Sciatic nerve (tissue), 2 donors: Measurements from ENCODE around the gene RNF207. TPM values are rescaled to one million over a fixed set of nuclear protein-coding genes. Genes with fewer than 3 reads are reported as not detected.

Experiments
- ATAC-seq: fragments of 200-7000 bp; cut with Tn5 transposase; one replicate; pipeline ENCODE4 v1.9.1; 2020; ENCODE audit warnings: mild to moderate bottlenecking, moderate library complexity
- DNase-seq: peaks from one replicate; pipeline ENCODE4 v3.0.0-alpha.2; 2020; ENCODE audit warnings: low spot score
- intact Hi-C: fragments of 100-400 bp; cut with DNase I; formaldehyde crosslinking; loops from one replicate; pipeline ENCODE4 v1.14.2; 2022
- total RNA-seq: library from RNA; stranded (reverse); fragmentation: NEBNext Ultra II Directional; extraction: Animal tissue kit (Norgen Biotek cat#: 25700); gene quantifications from one replicate; pipeline ENCODE4 v1.2.1, GENCODE V29; 2021
- donor health status: DM: no; HTN: no; CAD: no.
- donor health status: DM: no; HTN: no; CAD: no.

RNF207 gene
- total RNA-seq, 1 donor from 2014 or later: 26.9 TPM

DNA sequence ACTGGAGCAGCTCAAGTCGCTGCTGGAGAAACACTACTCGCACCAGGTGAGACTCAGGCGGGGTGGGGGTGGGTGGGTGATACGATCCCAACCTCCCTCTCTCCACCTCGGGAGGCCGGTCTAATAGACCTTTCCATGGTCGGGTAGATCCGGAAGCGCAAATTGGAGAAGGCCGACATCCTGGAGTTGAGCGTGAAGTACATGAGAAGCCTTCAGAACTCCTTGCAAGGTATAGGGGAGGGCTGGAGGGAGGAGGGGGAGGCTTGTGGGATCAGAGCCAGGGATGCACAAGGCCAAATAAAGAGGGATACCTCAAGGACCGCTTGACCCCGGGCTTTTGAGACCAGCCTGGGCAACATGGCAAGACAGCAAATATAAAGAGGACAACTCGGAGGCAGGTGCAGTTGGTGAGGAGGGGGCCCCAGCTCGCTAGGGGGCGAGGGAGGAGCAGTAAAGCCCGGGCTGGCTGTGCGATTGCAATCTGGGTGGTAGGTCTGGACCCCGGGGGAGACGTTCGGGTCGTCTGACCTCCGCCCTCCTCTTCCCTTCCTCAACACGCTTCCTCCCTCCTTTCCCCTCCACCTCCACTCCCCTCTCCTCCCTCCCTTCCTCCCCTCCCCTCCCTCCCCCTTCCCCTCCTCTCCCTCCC, 38.6 kb downstream of the RNF207 start:
- DNase-seq (no peak), ATAC-seq (no peak)
- intact Hi-C loops: loop anchor here (5.0 to 10.0 kb wide), 4 partner anchors 93 to 192 kb away; no protein-coding TSS in a partner anchor

DNA sequence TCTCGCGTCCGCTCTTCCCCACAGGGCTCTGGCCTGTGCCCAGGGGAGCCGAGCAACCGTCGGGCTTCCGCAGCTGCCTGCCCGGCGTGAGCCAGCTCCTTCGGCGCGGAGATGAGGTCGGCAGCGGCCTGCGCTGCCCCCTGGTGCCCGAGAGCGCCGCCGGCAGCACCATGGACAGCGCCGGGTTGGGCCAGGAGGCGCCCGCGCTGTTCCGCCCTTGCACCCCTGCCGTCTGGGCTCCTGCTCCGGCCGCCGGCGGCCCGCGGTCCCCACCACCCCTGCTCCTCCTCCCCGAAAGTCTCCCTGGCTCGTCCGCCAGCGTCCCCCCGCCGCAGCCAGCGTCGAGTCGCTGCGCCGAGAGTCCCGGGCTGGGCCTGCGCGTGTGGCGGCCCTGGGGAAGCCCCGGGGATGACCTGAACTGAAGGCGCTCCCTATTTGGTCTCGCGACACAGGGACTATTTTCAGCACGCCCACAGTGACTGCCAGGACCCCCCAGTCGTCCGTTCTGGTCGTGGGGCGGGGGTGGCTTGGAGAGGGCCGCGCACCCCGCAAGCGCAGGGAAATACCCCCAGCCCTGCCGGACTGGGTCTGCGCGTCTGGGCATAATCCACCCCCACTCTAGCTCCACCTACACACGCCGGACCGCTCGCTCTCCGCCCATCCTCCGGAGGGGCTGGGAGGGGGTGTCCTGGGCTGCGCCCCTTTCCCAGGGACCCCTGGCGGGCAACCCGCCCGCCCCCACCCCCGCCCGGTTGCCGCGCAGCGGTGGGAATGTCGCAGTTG, 39.4 kb downstream of the RNF207 start:
- ATAC-seq (peak; percentile 66), DNase-seq (peak; percentile 87)
- intact Hi-C loops: loop anchor here (5.0 to 10.0 kb wide), 4 partner anchors 92 to 193 kb away; no protein-coding TSS in a partner anchor

DNA sequence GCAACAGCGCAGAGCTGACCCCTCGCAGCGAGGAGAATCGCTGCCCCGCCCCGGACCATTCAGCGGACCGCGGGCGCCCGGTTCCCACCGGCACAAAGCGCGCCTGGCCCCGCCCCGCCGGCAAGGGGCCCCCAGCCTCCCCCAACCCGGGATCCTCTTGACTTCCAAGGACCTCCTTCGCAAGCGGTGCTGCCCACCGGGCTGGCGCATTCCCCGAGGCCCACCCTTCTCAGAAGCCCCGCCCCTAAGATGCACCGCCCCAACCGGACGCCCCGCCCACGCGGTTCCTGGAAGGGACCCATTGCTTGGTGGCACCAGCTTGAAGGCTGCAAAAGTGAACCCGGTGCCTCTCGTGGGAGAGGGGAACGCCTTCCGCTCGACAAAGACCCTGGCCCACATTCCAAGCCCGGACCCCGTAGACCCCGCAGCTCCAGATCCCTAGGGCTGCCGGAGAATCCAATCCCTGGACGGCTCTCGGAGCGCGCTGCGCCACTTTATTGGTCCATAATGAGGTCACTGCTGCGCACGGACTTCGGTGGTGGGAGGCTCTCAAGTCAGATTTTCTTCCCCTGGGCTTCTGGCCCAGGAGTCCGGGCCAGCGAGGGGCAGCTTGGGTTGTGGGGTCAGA, 40.1 kb downstream of the RNF207 start:
- no peak for DNase-seq
- ATAC-seq: no peak
- intact Hi-C loops: loop anchor here (5.0 to 10.0 kb wide), 4 partner anchors 91 to 194 kb away; no protein-coding TSS in a partner anchor

DNA sequence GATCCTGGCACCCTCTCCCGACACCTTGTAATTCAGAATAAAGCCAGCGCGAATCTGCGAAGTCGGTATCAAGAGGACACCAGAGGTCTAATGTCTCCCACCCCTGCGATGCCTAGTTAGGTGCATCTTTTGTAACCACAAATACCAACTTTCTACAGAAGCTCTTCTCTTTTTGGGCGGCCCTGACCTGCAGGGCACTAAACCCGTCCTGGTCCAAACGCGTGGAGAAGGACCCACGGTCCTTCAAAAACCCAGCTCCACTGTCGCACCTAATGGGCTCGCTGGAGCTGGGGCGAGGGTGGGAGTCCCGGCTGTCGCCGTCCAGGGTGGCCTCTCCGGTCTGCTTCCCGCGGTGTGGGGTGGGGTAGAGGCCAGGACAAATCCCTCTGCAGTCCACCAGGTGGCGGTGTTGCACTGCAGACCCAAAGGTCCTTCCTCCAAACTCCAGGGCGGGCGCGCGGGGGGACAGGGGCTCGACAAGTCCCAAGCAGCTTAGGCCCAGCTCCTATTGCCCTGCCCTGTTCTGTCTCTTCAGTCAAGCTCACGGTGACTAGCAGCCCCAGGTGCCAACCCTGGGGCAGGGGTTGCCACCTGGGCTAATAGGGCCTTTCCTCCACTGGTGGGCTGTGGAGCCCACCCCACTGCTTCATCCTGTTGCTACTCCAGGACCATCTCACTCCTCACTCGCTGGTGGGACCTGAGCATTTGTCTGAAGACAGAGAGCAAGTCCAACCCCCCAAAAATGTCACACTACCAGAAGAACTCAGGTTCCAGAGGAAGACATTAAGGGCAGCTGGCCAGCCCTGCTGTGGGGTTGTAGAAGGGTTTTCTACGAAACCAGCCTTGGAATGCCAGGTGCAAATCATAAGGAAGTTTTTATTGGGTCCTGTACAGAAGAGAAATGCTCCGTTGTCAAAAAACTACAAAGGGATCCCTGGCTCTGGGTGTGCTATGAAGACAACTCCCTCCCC, 40.9 kb downstream of the RNF207 start:
- peak; percentile 92 for DNase-seq
- ATAC-seq: peak; percentile 81
- intact Hi-C loops: loop anchor here (5.0 to 10.0 kb wide), 4 partner anchors 91 to 194 kb away; no protein-coding TSS in a partner anchor

DNA sequence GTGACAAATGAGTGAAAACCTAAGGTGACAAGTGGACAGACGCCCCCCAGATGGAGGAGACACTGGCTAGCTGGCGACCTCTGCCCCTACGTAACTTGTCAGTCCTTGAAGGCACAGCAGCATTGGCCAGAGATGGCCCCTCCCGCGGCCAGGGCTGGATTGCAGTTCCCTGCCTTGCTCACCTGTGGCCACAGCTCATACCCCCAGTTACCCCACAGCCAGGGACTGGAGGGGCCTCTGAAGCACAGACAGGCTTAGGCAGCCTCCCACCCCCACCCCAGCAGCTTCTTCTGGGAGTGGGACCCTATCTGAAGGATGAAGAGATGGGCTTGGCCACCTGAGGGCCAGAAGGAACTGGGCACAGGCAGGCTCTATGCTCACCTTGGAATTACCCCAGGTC, 41.7 kb downstream of the RNF207 start:
- intact Hi-C loops: loop anchor here (5.0 to 10.0 kb wide), 4 partner anchors 90 to 195 kb away; no protein-coding TSS in a partner anchor
- ATAC-seq (no peak), DNase-seq (no peak)

DNA sequence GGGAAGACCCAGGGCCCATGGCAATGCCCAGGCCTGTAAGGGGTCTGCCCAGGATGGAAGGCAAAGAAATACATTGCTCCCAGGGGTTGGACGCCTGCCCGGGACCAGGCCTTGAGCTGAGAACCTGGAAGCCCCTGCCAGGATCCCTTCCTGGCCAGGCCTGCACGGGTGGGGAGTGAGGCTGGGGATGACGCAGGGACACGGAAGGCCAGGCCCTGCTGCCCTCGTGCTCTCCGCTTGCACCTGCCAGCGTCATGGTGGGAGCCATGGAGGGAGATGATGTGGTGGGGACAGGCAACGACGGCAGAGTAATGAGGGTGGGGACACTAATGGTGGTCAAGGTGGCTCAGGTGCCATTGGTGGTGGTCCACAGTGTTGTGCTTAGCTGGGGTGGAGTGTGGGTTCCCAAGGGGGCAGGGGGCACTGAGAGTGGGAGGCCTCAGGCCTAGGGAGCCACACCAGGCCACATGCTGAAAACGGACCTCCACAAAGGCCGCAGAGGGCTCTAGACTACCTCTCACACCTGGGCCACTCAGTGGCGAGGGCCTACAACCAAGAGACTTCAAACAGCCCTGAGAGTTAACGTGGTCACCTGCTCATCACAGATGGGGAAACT, 42.4 kb downstream of the RNF207 start:
- ATAC-seq: no peak
- intact Hi-C loops: loop anchor here (5.0 to 10.0 kb wide), 4 partner anchors 89 to 196 kb away; no protein-coding TSS in a partner anchor
- no peak for DNase-seq

DNA sequence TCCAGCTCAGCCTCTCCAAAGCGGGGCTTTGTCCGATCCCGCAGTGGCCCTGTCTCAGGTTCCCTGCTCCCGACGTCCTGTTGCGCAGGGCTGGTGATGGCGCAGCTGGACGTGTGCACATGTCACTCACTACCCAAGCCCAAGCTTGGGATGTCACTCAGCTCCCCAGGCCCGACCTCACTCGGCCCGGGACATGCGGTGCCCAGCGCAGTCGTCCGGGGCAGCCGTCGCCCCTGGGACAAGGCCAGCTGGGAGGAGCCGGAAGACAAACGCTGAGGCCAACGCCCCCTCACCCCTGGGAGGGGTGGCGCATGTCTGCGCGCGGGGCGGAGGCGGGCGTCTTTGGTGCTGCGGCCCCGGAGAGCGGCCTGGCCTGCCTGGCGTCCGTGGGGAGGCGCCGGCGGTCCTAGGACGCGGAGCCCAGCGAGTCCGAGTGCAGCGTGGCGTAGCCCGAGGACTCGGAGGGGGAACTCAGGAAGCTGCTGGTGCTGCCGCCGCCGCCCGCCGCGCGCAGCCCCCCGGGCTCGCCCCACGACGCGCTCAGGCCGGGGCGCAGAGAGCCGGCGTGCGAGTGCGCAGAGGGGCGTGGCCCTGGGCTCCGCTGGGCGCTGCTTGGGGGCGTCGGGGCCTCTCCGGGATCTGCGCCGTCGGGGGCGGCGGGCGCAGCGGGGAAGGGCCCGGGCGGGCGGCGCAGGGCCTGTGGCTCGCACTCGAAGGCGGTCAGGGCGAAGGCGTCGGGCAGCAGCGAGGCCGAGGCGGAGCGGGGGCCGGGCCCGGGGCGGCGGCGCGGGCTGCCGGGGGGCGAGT, 43.2 kb downstream of the RNF207 start:
- intact Hi-C loops: loop anchor here (5.0 to 10.0 kb wide), 4 partner anchors 88 to 197 kb away; no protein-coding TSS in a partner anchor
- ATAC-seq: peak; percentile 7
- no peak for DNase-seq

DNA sequence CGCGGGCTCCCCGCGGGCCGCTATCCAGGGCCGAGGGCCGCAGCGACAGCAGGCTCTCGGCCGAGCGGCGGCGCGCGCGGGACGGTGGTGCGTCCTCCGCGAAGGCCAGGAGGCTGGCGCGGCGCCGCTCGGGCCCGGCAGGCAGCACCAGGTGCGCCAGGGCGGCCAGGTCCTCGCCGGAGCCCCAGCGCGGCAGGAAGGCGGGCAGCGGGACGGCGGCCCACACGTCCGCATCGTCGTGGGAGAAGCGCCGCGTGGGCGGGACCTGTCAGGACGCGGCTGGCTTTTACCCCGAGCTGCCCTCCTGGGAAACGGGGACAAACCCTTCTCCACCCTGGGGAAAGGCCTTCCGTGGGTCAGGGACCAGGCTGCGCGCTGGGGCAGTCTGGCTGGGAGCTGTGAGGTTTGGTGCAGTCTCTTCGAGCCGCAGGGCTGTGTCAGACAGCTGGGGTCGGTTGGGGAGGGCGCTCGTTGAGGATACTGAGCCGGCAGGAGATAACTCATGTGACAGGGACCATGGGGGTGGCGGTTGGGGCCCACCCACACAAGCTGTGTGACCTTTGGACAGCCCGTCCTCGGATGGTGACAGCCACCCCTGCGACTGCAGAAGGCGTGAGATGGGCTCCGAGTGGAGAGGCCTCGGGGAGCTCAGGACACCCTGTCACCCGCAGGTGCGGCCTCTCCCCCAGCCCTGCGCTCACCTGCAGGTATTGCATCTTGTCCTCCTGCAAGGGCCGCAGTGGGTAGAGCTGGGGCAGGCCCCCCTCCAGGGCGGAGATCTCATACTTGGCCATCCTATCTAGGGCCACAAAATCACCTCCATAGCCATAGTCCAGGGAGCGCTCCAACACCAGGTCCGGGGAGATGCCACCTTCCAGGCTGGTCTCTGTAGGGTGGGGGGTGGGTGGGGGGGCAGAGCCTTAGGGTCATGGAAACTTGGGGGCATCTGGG, 44.1 kb downstream of the RNF207 start:
- intact Hi-C loops: loop anchor here (5.0 to 10.0 kb wide), 4 partner anchors 87 to 198 kb away; no protein-coding TSS in a partner anchor
- no peak for DNase-seq
- no peak for ATAC-seq

DNA sequence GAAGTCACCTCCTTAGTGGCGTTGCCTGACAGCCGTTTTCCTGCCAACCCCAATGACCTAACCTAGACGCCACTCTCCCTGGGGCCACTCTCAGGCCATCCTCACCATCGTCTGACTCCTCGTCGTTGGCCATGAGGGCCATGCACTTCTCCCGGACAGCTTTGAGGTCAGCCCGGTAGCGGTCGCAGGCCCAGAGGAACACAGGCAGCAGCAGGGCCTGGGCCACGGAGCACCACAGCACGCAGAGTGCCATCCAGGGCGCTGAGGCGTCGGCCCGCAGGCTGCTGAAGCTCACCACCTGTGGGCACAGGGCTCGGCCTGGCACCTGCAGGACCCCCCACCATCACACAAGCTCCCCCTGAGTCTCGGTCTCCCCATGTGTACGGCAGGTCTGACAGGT, 45.3 kb downstream of the RNF207 start:
- DNase-seq (no peak), ATAC-seq (no peak)
- intact Hi-C loops: no loop called here

DNA sequence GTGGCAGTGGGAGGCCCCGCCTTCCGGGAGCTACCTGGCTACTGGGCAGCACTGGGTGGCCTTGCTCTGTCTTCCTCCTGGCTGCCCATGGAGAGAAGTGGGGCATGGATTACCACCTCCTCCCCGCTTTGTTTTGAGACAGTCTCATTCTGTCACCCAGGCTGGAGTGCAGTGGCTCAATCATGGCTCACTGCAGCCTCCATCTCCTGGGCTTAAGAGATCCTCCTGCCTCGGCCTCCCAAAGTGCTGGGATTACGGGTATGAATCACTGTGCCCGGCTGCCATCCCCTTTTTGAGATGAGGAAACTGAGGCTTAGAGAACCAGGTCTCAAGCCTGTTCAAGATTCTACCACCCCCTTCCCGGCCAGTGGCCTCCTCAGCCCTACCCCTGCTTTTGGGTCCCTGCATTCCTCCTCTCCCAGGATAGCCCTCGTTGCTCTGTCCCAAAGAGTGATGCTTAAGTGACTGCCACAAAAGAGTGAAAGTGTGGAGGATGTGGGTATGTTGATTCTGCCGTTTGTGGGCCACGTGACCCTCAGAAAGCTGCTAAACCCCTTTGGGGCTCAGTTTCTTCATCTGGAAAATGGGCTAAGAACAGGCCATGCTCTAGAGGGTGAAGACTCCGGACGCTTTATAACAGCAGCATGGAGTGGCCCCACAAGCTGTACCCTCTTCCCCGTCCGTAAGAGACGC, 45.9 kb downstream of the RNF207 start:
- DNase-seq (no peak), ATAC-seq (no peak)
- intact Hi-C loops: no loop called here

DNA sequence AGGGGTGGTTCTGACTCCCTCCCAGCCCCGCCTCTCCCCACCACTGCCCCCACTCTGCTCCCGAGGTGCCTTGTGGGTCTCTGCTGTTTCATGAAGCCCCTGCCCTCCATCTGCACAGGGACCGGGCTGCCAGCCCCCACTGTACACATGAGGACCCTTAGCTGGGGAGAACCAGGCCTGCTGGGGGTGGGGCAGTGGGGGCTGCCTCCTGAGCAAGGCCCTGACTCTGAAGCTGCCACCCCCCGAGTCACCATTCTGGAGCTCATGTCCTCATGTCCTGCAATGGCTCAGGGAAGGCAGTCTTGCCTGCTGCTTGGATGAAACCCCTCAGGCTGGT, 46.4 kb downstream of the RNF207 start:
- ATAC-seq: no peak
- intact Hi-C loops: no loop called here
- no peak for DNase-seq

DNA sequence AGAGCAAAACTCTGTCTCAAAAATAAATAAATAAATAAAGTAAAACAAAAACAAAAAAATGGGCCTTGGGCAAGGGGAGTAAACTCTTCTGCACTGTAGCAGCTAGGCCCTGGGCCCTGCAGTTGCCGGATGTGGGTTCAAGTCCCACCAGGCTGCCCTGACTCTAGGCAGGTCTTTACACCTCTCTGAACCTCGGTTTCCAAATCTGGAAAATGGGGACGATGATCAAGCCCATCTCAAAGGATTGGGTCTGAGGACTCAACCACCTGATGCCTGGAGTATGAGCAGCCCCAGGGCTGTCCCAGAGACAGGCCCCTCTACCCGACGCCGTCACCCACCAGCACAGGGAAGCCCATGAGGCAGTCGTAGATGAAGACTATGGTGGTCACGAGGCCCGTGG, 47.5 kb downstream of the RNF207 start:
- intact Hi-C loops: no loop called here
- no peak for ATAC-seq
- no peak for DNase-seq

DNA sequence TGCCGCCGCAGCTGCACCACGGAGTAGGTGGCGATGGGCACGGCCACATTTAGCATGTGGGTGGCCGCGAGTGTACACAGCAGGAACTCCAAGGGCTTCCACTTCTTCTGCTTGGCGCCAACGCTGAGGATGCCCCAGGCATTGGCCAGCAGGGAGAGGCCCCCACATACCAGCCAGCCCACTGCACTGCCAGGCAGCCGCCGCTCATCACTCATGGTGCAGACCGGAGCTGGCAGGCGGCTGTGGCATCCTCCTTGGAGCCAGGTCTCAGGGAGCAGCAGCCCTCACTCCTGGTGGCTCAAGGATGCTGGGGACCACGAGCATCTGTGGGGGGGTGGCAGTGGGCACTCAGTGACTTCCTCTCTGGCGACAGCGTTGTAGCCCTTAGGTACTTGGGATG, 48.8 kb downstream of the RNF207 start:
- intact Hi-C loops: no loop called here
- no peak for ATAC-seq
- no peak for DNase-seq

DNA sequence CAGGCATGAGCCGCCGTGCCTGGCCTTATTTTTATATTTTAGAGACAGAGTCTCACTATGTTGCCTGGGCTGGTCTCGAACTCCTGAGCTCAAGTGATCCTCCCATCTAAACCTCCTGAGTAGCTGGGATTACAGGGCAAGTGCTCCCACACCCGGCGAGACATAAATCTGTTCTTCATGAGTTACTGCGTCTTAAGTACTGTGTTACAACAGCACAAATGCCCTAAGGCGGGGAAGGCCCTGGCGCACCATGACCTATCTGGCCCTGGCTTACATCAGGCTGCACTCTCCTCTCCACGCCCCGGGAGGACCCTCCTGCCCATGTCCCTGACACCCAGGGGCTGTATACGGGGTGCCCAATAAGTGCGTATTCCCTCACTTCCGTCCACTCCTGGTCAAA, 50.7 kb downstream of the RNF207 start:
- intact Hi-C loops: no loop called here
- DNase-seq: no peak
- ATAC-seq: no peak

DNA sequence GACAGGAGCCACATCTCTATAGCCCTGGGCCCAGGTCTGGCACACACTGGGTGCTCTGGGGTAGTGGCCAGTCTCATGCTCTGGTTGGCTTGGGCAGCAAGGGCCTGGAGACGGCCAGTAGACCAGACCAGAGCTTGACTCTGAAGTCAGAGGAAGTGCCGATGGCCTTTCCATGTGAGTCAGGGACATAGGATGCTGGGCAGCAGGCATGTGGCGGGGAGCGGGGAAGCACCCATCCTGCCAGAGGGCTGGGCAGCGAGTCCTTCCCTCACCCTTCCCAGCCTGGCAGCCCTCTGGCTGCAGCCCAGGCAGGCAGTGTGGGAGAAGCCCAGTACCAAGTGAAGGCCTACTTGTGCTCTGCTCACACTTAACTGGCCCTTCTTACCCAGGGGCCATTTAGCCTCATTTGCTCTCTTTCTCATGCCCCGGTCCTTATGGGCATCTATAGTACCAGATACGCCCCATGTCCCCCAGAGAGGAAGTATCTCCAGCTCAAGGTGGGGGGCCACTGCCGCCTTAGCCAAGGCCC, 51.7 kb downstream of the RNF207 start:
- DNase-seq: no peak
- intact Hi-C loops: no loop called here
- no peak for ATAC-seq

DNA sequence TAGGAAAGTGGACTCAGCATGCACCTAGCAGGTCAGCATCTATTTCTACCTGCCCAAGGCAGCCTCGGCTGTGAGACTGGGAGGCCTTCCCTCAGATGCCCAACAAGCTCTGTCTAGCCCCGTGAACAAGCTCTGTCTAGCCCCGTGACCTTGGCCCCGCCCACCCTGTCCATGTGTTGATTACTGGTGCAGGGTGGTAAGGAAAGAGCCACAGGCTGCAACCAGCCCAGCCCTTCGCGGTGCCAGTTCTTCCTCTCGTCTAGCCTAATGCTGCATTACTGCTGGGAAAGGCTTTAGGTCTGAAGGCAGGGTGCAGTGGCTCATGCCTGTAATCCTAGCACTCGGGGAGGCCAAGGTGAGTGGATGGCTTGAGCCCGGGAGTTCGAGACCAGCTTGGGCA, 52.8 kb downstream of the RNF207 start:
- DNase-seq (no peak), ATAC-seq (no peak)
- intact Hi-C loops: no loop called here
